ENCODE results near the gene CDKN2AIPNL. TPM values are rescaled to one million over a fixed set of nuclear protein-coding genes. Genes with fewer than 3 reads are reported as not detected.

The CDKN2AIPNL gene
- total and polyA plus RNA-seq, 2 of the 13 experiments (the other 11 are each of a cell fraction or from before 2014, with no cell fraction given) = 17.4 to 46.5 TPM

DNA sequence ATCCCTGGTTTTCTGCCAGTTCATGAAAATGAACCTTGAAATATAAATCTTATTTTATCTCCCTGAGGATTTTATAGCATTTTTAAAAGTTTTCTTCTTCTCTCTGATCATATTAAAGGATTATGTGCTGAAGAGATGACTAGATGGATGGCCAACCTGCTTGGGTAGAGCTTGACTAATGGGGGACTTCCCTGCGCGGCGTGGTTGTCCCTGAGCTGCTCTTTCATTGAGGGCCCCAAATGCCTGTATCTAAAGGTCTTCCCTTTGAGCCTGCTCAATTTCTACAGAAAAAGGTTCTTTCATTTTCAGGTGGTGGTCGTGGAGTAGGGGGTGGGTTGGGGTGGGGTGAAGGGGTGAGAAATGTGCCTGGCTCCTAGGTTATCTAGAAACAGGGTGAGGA, 20.5 kb upstream of the CDKN2AIPNL start (continued):
- TF ChIP-seq, protein P1, sequence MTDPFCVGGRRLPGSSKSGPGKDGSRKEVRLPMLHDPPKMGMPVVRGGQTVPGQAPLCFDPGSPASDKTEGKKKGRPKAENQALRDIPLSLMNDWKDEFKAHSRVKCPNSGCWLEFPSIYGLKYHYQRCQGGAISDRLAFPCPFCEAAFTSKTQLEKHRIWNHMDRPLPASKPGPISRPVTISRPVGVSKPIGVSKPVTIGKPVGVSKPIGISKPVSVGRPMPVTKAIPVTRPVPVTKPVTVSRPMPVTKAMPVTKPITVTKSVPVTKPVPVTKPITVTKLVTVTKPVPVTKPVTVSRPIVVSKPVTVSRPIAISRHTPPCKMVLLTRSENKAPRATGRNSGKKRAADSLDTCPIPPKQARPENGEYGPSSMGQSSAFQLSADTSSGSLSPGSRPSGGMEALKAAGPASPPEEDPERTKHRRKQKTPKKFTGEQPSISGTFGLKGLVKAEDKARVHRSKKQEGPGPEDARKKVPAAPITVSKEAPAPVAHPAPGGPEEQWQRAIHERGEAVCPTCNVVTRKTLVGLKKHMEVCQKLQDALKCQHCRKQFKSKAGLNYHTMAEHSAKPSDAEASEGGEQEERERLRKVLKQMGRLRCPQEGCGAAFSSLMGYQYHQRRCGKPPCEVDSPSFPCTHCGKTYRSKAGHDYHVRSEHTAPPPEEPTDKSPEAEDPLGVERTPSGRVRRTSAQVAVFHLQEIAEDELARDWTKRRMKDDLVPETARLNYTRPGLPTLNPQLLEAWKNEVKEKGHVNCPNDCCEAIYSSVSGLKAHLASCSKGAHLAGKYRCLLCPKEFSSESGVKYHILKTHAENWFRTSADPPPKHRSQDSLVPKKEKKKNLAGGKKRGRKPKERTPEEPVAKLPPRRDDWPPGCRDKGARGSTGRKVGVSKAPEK (CRISPR knock-in tag; IDR thresholded peaks at IDR 0.05; ENCODE audit: borderline replicate concordance) = no peak
- TF ChIP-seq SRSF4 (IDR thresholded peaks at IDR 0.05; ENCODE audit: low read depth, low read length, poor library complexity, severe bottlenecking) (no peak), ZNF24 (IDR thresholded peaks at IDR 0.05) (no peak)
- TF ChIP-seq, protein P2, sequence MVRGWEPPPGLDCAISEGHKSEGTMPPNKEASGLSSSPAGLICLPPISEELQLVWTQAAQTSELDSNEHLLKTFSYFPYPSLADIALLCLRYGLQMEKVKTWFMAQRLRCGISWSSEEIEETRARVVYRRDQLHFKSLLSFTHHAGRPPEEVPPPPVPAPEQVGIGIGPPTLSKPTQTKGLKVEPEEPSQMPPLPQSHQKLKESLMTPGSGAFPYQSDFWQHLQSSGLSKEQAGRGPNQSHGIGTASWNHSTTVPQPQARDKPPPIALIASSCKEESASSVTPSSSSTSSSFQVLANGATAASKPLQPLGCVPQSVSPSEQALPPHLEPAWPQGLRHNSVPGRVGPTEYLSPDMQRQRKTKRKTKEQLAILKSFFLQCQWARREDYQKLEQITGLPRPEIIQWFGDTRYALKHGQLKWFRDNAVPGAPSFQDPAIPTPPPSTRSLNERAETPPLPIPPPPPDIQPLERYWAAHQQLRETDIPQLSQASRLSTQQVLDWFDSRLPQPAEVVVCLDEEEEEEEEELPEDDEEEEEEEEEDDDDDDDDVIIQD (CRISPR knock-in tag; IDR thresholded peaks at IDR 0.05; ENCODE audit: low read depth) = no peak
- TF ChIP-seq, protein P3, sequence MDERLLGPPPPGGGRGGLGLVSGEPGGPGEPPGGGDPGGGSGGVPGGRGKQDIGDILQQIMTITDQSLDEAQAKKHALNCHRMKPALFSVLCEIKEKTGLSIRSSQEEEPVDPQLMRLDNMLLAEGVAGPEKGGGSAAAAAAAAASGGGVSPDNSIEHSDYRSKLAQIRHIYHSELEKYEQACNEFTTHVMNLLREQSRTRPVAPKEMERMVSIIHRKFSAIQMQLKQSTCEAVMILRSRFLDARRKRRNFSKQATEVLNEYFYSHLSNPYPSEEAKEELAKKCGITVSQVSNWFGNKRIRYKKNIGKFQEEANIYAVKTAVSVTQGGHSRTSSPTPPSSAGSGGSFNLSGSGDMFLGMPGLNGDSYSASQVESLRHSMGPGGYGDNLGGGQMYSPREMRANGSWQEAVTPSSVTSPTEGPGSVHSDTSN (CRISPR knock-in tag; IDR thresholded peaks at IDR 0.05) = no peak

DNA sequence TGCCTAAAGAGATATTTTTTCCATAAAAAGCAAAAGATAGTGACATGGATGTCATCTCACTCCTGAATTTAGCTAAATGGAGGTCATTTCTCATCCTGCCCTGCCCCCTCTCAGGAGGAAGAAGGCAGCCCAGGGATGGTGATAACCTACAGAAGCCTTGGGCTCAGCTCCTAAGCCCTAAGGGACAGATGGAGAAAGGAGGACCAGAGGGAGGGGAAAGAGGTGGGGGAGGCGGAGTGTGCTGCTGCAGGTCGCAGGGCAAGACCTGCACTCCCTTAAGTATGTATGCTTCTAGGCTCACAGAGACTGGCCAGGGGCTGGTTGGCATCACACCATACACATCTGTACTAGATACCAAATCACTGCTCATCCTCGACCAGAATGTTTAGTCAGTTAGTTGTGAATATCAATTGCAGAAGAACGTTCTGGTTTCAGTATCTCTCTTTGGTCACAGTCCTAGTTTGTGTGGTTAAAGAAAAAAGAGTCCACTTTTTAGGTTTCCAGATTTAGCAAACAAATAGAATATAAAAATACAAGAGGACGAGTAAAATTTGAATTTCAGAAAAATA, 18.4 kb upstream of the CDKN2AIPNL start:
- BruUV-seq (replicated peaks) = no TSS peak
- Histone ChIP-seq H3K9ac (ENCODE audit: insufficient read depth, low read depth, low read length) (no peak overlapping the region), H3K4me3 (replicated peaks in 1 of 3; ENCODE audit: insufficient read depth in 1 of 3, low read depth in 2 of 3, low read length in 3 of 3) (no peak overlapping the region), H3K27me3 (ENCODE audit: control insufficient read depth in 1 of 2, insufficient read depth in 2 of 2, low read length in 2 of 2) (peaks cover 2 to 16% of the 10 kb centered on the region in 2 experiments; a peak in 4 of 5 replicates), H2AFZ (ENCODE audit: low read length) (no peak overlapping the region), H3K4me1 (ENCODE audit: insufficient read depth, low read length) (peaks cover 32% of the 10 kb centered on the region), H3K79me2 (ENCODE audit: insufficient read depth, low read length) (no peaks in the 10 kb centered on the region), H3K36me3 (replicated peaks in 1 of 2; ENCODE audit: control insufficient read depth in 1 of 2, insufficient read depth in 2 of 2, low read length in 2 of 2) (no peaks in the 10 kb centered on the region), H4K20me1 (ENCODE audit: insufficient read depth, low read length) (no peaks in the 10 kb centered on the region), H3K9me3 (ENCODE audit: low read length) (no peaks in the 10 kb centered on the region), H3K4me2 (ENCODE audit: low read depth, low read length) (no peak overlapping the region), H3K27ac (ENCODE audit: extremely low read length, insufficient read depth, low read length) (no peak overlapping the region)
- WGBS (ENCODE audit: low lambda C conversion rate) = 27% methylated on average over 5 of the region's 5 CpGs
- no peak for FAIRE-seq
- ChIA-PET CTCF (ENCODE audit: low intra/inter-chr PET ratio, low total read pairs) (no interaction called here), POLR2A (interaction anchor here (1.8 kb wide), 1 partner anchor 14 kb away, joined by 5 read pairs; no protein-coding TSS in a partner anchor)
- intact Hi-C loops (cut with micrococcal nuclease; ENCODE audit: unreplicated experiment) (no loop called here), in situ Hi-C loops (cut with HindIII; ENCODE audit: extremely low pct_ligation_motif_present, low pct_unique_long_range_greater_than_20kb) (no loop called here)
- ATAC-seq = no peak
- no peak for DNase-seq (ENCODE audit: low spot score)
- TF ChIP-seq CAMTA2 (CRISPR knock-in tag; IDR thresholded peaks at IDR 0.05; ENCODE audit: borderline replicate concordance) = no peak
- TF ChIP-seq, protein P4, sequence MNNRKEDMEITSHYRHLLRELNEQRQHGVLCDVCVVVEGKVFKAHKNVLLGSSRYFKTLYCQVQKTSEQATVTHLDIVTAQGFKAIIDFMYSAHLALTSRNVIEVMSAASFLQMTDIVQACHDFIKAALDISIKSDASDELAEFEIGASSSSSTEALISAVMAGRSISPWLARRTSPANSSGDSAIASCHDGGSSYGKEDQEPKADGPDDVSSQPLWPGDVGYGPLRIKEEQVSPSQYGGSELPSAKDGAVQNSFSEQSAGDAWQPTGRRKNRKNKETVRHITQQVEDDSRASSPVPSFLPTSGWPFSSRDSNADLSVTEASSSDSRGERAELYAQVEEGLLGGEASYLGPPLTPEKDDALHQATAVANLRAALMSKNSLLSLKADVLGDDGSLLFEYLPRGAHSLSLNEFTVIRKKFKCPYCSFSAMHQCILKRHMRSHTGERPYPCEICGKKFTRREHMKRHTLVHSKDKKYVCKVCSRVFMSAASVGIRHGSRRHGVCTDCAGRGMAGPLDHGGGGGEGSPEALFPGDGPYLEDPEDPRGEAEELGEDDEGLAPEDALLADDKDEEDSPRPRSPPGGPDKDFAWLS (CRISPR knock-in tag; IDR thresholded peaks at IDR 0.05; ENCODE audit: borderline replicate concordance) = no peak
- no peak for TF ChIP-seq ZSCAN29 (CRISPR knock-in tag; conservative IDR thresholded peaks at IDR 0.05)
- TF ChIP-seq, protein P5, sequence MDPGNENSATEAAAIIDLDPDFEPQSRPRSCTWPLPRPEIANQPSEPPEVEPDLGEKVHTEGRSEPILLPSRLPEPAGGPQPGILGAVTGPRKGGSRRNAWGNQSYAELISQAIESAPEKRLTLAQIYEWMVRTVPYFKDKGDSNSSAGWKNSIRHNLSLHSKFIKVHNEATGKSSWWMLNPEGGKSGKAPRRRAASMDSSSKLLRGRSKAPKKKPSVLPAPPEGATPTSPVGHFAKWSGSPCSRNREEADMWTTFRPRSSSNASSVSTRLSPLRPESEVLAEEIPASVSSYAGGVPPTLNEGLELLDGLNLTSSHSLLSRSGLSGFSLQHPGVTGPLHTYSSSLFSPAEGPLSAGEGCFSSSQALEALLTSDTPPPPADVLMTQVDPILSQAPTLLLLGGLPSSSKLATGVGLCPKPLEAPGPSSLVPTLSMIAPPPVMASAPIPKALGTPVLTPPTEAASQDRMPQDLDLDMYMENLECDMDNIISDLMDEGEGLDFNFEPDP (CRISPR knock-in tag; conservative IDR thresholded peaks at IDR 0.05) = no peak
- no peak for TF ChIP-seq GATAD2A (CRISPR knock-in tag; IDR thresholded peaks at IDR 0.05)
- no peak for TF ChIP-seq MZF1 (CRISPR knock-in tag; IDR thresholded peaks at IDR 0.05; ENCODE audit: borderline replicate concordance)
- TF ChIP-seq, protein P6, sequence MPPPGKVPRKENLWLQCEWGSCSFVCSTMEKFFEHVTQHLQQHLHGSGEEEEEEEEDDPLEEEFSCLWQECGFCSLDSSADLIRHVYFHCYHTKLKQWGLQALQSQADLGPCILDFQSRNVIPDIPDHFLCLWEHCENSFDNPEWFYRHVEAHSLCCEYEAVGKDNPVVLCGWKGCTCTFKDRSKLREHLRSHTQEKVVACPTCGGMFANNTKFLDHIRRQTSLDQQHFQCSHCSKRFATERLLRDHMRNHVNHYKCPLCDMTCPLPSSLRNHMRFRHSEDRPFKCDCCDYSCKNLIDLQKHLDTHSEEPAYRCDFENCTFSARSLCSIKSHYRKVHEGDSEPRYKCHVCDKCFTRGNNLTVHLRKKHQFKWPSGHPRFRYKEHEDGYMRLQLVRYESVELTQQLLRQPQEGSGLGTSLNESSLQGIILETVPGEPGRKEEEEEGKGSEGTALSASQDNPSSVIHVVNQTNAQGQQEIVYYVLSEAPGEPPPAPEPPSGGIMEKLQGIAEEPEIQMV (CRISPR knock-in tag; IDR thresholded peaks at IDR 0.05; ENCODE audit: low read depth) = no peak

Measured in HepG2 (cell line).